ENCODE measurements around the gene CCDC136. TPM values are rescaled to one million over a fixed set of nuclear protein-coding genes. Genes with fewer than 3 reads are reported as not detected.

The CCDC136 gene
- total RNA-seq, 1 donor from 2014 or later: 3.0 TPM

GRCh38 chr7:128809363-128809762 is 17.6 kb downstream of the CCDC136 start:
- Histone ChIP-seq H3K9me3 (no peaks in the 10 kb centered on the region), H3K4me1 (peaks cover 5% of the 10 kb centered on the region), H3K4me3 (no peak overlapping the region), H3K36me3 (no peaks in the 10 kb centered on the region), H3K27me3 (ENCODE audit: low read depth) (no peaks in the 10 kb centered on the region), H3K27ac (no peak overlapping the region)
- TF ChIP-seq CTCF (IDR thresholded peaks at IDR 0.05): no peak
- DNase-seq: no peak
- intact Hi-C loops (cut with DNase I): no loop called here
- ATAC-seq: no peak

- H3K4me1 ChIP-seq: peaks cover 5% of the 10 kb centered on the region
- H3K4me3 ChIP-seq: no peak overlapping the region
- ATAC-seq (no peak), DNase-seq (no peak)
- intact Hi-C loops (cut with DNase I): no loop called here
- H3K27me3 ChIP-seq (ENCODE audit: low read depth): no peaks in the 10 kb centered on the region
- no peaks in the 10 kb centered on the region for H3K9me3 ChIP-seq
- no peaks in the 10 kb centered on the region for H3K36me3 ChIP-seq
- no peak overlapping the region for H3K27ac ChIP-seq
- TF ChIP-seq CTCF (IDR thresholded peaks at IDR 0.05): no peak
Measured at GRCh38 chr7:128810473-128810872, 18.7 kb downstream of the CCDC136 start.

- DNase-seq (no peak), ATAC-seq (no peak)
- peaks cover 5% of the 10 kb centered on the region for H3K4me1 ChIP-seq
- intact Hi-C loops (cut with DNase I): no loop called here
- no peak overlapping the region for H3K4me3 ChIP-seq
- no peak for TF ChIP-seq CTCF (IDR thresholded peaks at IDR 0.05)
- no peak overlapping the region for H3K27ac ChIP-seq
- no peaks in the 10 kb centered on the region for H3K36me3 ChIP-seq
- no peaks in the 10 kb centered on the region for H3K9me3 ChIP-seq
- H3K27me3 ChIP-seq (ENCODE audit: low read depth): no peaks in the 10 kb centered on the region
Measured at GRCh38 chr7:128810997-128811396, 19.2 kb downstream of the CCDC136 start.

DNA sequence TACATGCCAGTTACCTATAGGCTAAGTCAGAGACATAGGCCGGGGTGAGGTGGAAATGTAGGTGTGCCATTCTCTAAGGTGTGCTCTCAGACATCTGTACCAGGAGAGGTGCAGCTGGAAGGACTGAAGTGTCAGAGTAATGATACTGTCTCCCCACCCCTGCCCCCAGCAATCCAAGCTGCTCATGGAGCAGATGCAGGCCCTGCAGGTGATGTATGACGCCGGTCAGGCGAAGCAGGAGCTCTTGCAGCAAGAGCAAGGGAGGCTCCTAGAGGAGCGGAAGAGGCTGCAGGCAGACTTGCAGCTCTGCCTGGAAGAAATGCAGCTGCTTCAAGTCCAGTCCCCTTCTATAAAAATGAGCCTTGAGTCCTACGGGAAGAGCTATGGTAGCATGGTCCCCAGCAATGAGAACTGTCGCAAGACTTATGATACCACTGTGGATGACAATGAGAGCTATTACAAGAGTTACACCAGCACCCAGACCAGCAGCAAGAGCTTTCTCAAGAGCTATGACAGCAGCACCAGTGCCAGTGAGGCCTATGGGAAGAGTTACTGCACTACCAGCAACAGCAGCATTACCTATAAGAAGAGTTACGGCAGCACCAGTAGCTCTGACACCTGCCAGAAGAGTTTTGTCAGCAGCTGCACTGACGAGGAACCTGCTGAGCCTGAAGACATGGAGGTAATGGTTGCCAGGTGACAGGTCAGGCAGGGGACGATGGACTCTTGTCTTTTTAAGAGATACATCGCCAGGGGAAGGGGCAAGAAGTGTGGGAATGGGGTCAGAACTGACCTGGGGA is 20.1 kb downstream of the CCDC136 start:
- intact Hi-C loops (cut with DNase I): no loop called here
- no peak overlapping the region for H3K27ac ChIP-seq
- no peak for ATAC-seq

GRCh38 chr7:128812514-128813168 is 20.9 kb downstream of the CCDC136 start:
- H3K27me3 ChIP-seq (ENCODE audit: low read depth): no peaks in the 10 kb centered on the region
- H3K36me3 ChIP-seq: no peaks in the 10 kb centered on the region
- no peaks in the 10 kb centered on the region for H3K9me3 ChIP-seq
- DNase-seq (peak; percentile 53), ATAC-seq (peak in 1 of 2 donors; percentile 44)
- no peak overlapping the region for H3K27ac ChIP-seq
- no peak for TF ChIP-seq CTCF (IDR thresholded peaks at IDR 0.05)
- intact Hi-C loops (cut with DNase I): no loop called here
- peaks cover 5% of the 10 kb centered on the region for H3K4me1 ChIP-seq
- no peak overlapping the region for H3K4me3 ChIP-seq

More for the DNA sequence above, 20.1 kb downstream of the CCDC136 start:
- Histone ChIP-seq H3K36me3 (no peaks in the 10 kb centered on the region), H3K4me1 (peaks cover 5% of the 10 kb centered on the region), H3K27me3 (ENCODE audit: low read depth) (no peaks in the 10 kb centered on the region), H3K9me3 (no peaks in the 10 kb centered on the region), H3K4me3 (no peak overlapping the region)
- no peak for TF ChIP-seq CTCF (IDR thresholded peaks at IDR 0.05)
- no peak for DNase-seq
